ENCODE results near the gene TBC1D9. TPM values are rescaled to one million over a fixed set of nuclear protein-coding genes. Genes with fewer than 3 reads are reported as not detected.

Gene TBC1D9
- total RNA-seq, 1 donor from 2014 or later, result 42.6 TPM

DNA sequence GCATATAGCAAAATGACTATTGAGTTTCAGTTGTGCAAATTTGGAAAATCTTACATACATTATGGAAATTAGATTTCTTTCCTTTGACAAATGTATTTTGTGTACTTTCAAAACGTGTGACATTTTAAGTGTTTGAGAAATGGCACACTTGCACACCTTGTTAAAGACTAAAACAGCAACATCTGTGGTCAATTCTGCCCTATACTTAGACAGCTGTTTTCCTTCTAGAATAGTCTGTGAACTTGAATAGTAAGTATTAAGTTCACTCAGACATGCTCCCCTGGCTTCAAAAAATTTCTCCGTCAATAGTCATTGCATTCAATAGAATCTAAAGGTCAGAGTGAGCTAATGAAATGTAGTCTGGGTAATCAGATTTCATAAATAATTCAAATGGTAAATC is 21.7 kb upstream of the TBC1D9 start:
- DNase-seq, result no peak
- Histone ChIP-seq H3K27ac (no peak overlapping the region), H3K36me3 (no peaks in the 10 kb centered on the region), H3K4me3 (no peak overlapping the region), H3K9me3 (no peaks in the 10 kb centered on the region), H3K27me3 (ENCODE audit: low read depth) (no peaks in the 10 kb centered on the region), H3K4me1 (no peaks in the 10 kb centered on the region)
- TF ChIP-seq, protein P1, sequence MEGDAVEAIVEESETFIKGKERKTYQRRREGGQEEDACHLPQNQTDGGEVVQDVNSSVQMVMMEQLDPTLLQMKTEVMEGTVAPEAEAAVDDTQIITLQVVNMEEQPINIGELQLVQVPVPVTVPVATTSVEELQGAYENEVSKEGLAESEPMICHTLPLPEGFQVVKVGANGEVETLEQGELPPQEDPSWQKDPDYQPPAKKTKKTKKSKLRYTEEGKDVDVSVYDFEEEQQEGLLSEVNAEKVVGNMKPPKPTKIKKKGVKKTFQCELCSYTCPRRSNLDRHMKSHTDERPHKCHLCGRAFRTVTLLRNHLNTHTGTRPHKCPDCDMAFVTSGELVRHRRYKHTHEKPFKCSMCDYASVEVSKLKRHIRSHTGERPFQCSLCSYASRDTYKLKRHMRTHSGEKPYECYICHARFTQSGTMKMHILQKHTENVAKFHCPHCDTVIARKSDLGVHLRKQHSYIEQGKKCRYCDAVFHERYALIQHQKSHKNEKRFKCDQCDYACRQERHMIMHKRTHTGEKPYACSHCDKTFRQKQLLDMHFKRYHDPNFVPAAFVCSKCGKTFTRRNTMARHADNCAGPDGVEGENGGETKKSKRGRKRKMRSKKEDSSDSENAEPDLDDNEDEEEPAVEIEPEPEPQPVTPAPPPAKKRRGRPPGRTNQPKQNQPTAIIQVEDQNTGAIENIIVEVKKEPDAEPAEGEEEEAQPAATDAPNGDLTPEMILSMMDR (IDR thresholded peaks at IDR 0.05), result no peak
- no peak for ATAC-seq
- intact Hi-C loops (cut with DNase I), result no loop called here

DNA sequence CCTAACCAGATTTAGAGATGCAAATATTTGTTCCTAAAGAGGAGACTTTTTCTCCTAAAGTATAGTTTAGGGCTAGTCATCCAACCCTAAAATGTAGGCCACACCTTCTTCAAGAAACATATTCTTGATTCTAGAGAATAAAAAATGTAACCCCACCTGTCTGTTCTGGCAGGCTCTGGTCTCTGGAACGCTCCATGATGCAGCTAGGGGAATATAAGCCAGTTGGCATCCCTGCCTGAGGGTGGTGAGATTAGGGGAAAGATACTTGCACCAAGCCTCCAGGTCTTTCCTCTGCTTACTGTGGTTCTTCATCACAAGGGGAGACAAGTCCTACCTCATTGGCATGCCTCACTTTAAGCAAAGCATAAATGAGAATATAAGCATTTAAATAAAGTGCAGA is 21.2 kb upstream of the TBC1D9 start:
- H3K9me3 ChIP-seq, result no peaks in the 10 kb centered on the region
- no peak overlapping the region for H3K27ac ChIP-seq
- intact Hi-C loops (cut with DNase I), result no loop called here
- no peaks in the 10 kb centered on the region for H3K4me1 ChIP-seq
- DNase-seq (no peak), ATAC-seq (no peak)
- H3K27me3 ChIP-seq (ENCODE audit: low read depth), result no peaks in the 10 kb centered on the region
- TF ChIP-seq, protein P1 (IDR thresholded peaks at IDR 0.05), result no peak
- no peak overlapping the region for H3K4me3 ChIP-seq
- H3K36me3 ChIP-seq, result no peaks in the 10 kb centered on the region

DNA sequence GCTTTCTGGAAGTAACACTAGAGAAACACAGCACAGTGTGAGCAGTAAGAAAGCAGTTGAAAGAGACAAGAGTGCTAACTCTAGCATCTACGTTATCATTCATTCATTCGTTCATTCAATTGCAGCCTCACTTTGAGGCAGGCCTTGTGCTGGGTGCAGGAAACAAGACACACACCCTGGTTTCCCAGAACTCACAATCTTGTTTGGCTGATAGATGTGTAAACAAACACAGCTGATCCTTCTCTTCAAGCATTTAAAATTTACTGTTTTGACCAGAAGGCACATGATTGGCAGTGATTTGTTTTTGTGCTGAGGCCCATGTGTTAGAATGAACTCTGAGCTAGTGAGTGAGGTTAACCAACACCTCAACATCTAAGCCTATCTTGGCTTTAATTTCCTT is 20.4 kb upstream of the TBC1D9 start:
- no peaks in the 10 kb centered on the region for H3K27me3 ChIP-seq (ENCODE audit: low read depth)
- no peak for ATAC-seq
- H3K36me3 ChIP-seq, result no peaks in the 10 kb centered on the region
- no peak overlapping the region for H3K4me3 ChIP-seq
- TF ChIP-seq, protein P1 (IDR thresholded peaks at IDR 0.05), result no peak
- no peaks in the 10 kb centered on the region for H3K9me3 ChIP-seq
- no peak overlapping the region for H3K27ac ChIP-seq
- intact Hi-C loops (cut with DNase I), result no loop called here
- no peak for DNase-seq
- H3K4me1 ChIP-seq, result no peaks in the 10 kb centered on the region

DNA sequence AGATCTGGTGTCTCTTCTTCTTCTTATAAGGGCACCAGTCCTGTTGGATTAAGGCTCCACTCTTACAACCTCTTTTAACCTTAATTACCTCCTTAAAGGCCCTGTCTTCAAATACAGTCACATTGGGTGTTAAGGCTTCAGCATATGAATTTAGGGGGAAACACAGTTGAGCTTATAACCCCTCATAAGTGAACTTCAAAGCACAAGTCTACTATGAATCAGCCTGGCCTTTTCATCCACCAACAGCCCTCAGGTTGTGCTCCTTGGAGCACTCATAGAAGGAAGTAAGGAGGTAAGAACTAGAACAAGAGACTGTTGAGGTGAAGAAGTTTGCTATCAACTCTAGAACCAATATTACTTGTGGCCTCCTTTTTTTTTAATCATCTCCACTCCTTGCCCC is 18.8 kb upstream of the TBC1D9 start:
- H3K36me3 ChIP-seq, result no peaks in the 10 kb centered on the region
- no peaks in the 10 kb centered on the region for H3K4me1 ChIP-seq
- ATAC-seq (no peak), DNase-seq (no peak)
- no peaks in the 10 kb centered on the region for H3K9me3 ChIP-seq
- TF ChIP-seq, protein P1 (IDR thresholded peaks at IDR 0.05), result no peak
- no peaks in the 10 kb centered on the region for H3K27me3 ChIP-seq (ENCODE audit: low read depth)
- intact Hi-C loops (cut with DNase I), result no loop called here
- H3K4me3 ChIP-seq, result no peak overlapping the region
- H3K27ac ChIP-seq, result no peak overlapping the region

DNA sequence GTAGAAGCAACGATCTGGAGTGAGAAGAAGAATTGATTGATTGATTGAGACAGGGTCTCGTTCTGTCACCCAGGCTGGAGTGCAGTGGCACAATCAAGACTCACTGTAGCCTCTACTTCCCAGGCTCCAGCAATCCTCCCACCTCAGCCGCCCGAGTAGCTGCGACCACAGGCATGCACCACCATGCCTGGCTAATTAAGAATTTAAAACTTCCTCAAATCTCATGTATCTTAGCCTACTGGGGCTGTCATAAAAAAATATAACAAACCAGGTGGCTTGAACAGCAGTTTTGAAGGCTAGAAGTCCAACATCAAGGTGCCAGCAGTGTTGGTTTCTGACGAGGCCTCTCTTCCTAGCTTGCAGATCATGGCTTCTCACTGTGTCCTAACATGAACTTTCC is 18.3 kb upstream of the TBC1D9 start:
- no peaks in the 10 kb centered on the region for H3K36me3 ChIP-seq
- DNase-seq, result no peak
- H3K27ac ChIP-seq, result no peak overlapping the region
- ATAC-seq, result no peak
- no peaks in the 10 kb centered on the region for H3K4me1 ChIP-seq
- no peak overlapping the region for H3K4me3 ChIP-seq
- no peaks in the 10 kb centered on the region for H3K9me3 ChIP-seq
- intact Hi-C loops (cut with DNase I), result no loop called here
- TF ChIP-seq, protein P1 (IDR thresholded peaks at IDR 0.05), result no peak
- no peaks in the 10 kb centered on the region for H3K27me3 ChIP-seq (ENCODE audit: low read depth)

DNA sequence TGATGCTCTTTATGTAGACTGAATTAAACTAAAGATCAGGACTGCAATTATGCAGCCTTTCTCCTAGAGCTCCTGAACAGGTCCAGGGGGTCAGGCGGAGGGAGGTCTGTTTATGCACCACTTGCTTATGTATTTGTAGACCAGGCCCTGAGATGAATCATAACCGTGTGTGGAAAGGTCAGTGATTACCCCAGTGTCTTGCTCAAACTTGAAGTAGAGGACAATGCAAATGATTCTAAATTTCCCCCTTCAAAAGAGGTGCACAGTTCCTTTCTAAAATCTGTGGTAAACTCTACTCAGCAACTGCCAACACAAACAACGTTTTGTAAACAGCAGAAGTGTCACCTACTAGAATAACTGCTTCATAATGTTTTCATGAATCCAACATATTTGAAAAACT is 13.0 kb upstream of the TBC1D9 start:
- TF ChIP-seq, protein P1 (IDR thresholded peaks at IDR 0.05), result no peak
- no peaks in the 10 kb centered on the region for H3K27me3 ChIP-seq (ENCODE audit: low read depth)
- intact Hi-C loops (cut with DNase I), result no loop called here
- H3K4me1 ChIP-seq, result no peaks in the 10 kb centered on the region
- no peaks in the 10 kb centered on the region for H3K36me3 ChIP-seq
- no peak overlapping the region for H3K27ac ChIP-seq
- H3K4me3 ChIP-seq, result no peak overlapping the region
- ATAC-seq (no peak), DNase-seq (no peak)
- no peaks in the 10 kb centered on the region for H3K9me3 ChIP-seq

Measured in lower lobe of right lung (tissue), 2 donors.